T-helper 1 cell (primary cell): ENCODE measurements around the gene C22orf23.
"Not testable (repeated sequence)": the region's sequence is repeated elsewhere in the genome, so short reads cannot be mapped to it uniquely, and the experiment has no call there.

Experiments used
- DNase-seq, 5 donors: peaks; one replicate each; pipeline ENCODE4 v3.0.0-alpha.2; 2012 to 2020

C22orf23 gene

GRCh38 chr22:37953062-37953436 lies 352 bp downstream of the C22orf23 start:
- peak in 1 of 5 donors; percentile 7 for DNase-seq

GRCh38 chr22:37952629-37953028 lies 772 bp downstream of the C22orf23 start:
- DNase-seq, result not testable (repeated sequence)

- DNase-seq, result no peak
Measured at GRCh38 chr22:37951305-37951704, 2.1 kb downstream of the C22orf23 start.

- DNase-seq, result not testable (repeated sequence)
Measured at GRCh38 chr22:37947142-37947795, 6.1 kb downstream of the C22orf23 start.

- not testable (repeated sequence) for DNase-seq
Measured at GRCh38 chr22:37944423-37944822, 9.0 kb downstream of the C22orf23 start.

GRCh38 chr22:37943825-37944198 lies 9.6 kb downstream of the C22orf23 start:
- DNase-seq, result no peak

- no peak for DNase-seq
Measured at GRCh38 chr22:37943136-37943824, 10.1 kb downstream of the C22orf23 start.

GRCh38 chr22:37942133-37942532 lies 11.3 kb downstream of the C22orf23 start:
- no peak for DNase-seq

GRCh38 chr22:37940698-37941376 lies 12.6 kb downstream of the C22orf23 start:
- DNase-seq, result no peak

- DNase-seq, result peak; percentile 59 to 84 (median 67)
Measured at GRCh38 chr22:37933711-37934376, 19.6 kb downstream of the C22orf23 start.

GRCh38 chr22:37932821-37933578 lies 20.4 kb downstream of the C22orf23 start:
- DNase-seq, result no peak

GRCh38 chr22:37932401-37932800 lies 21.0 kb downstream of the C22orf23 start:
- no peak for DNase-seq

GRCh38 chr22:37931893-37932389 lies 21.5 kb downstream of the C22orf23 start:
- DNase-seq, result no peak

- no peak for DNase-seq
Measured at GRCh38 chr22:37930952-37931440, 22.4 kb downstream of the C22orf23 start.

- DNase-seq, result no peak
Measured at GRCh38 chr22:37930270-37930951, 23.0 kb downstream of the C22orf23 start.

- DNase-seq, result no peak
Measured at GRCh38 chr22:37929390-37929789, 24.0 kb downstream of the C22orf23 start.

- DNase-seq, result no peak
Measured at GRCh38 chr22:37927637-37927936, 25.8 kb downstream of the C22orf23 start.

GRCh38 chr22:37926771-37927636 lies 26.4 kb downstream of the C22orf23 start:
- no peak for DNase-seq

GRCh38 chr22:37926358-37926757 lies 27.0 kb downstream of the C22orf23 start:
- no peak for DNase-seq

- DNase-seq, result no peak
Measured at GRCh38 chr22:37925767-37926166, 27.6 kb downstream of the C22orf23 start.

GRCh38 chr22:37925330-37925729 lies 28.1 kb downstream of the C22orf23 start:
- DNase-seq, result no peak
